ENCODE data around the gene AIPL1. TPM values are rescaled to one million over a fixed set of nuclear protein-coding genes. Genes with fewer than 3 reads are reported as not detected.
A peak's percentile ranks its signal among the peaks of the same experiment; 100 is the strongest.

AIPL1 gene
- total RNA-seq, 2 experiments from 2014 or later = not detected

DNA sequence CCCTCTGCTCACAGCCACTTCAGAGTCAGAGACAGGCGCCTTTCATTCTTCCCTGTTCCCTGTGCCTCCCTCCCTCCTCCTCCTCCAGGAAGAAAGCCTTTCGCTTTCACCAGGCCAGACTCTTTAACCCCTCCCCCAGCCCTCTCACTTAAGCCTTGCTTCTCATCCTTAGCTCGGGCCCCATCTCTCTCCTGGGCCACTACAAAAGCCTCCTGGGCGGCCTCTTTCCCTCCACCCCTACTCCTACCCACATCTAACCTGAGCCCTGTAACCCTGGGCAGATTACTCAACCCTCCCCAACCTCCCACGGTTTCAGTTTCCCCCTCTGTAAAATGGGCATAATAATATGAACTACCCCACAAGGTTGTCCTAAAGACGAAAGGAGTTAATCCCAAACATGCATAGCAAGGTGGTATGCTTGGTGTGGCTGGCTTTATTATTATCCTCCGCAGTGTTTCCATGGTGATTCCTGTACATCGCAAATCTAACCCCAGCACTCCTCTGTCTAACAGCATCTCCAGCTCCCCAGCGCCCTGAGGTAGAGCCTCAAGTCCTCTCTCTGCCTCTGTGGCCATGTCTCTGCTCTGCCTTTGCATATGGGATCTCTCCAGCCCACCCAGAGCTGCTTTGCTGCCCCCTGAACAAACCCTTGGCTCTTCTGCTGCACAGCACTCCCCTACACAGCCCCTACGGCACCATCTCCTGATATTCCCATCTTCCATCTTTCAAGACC lies 27.0 kb upstream of the AIPL1 start:
- Mint-ChIP-seq H3K27me3 (peaks cover 10% of the 10 kb centered on the region), H3K4me3 (no peak overlapping the region), H3K36me3 (no peaks in the 10 kb centered on the region), H3K9me3 (ENCODE audit: low read depth) (no peaks in the 10 kb centered on the region), H3K27ac (no peak overlapping the region), H3K4me1 (peaks cover 26% of the 10 kb centered on the region)
- CTCF ChIA-PET = no interaction called here
- ATAC-seq = peak; percentile 36
- no peak for DNase-seq

- Mint-ChIP-seq H3K4me1 (peaks cover 31% of the 10 kb centered on the region), H3K27ac (no peak overlapping the region), H3K36me3 (no peaks in the 10 kb centered on the region), H3K4me3 (no peak overlapping the region), H3K27me3 (peaks cover 14% of the 10 kb centered on the region), H3K9me3 (ENCODE audit: low read depth) (no peaks in the 10 kb centered on the region)
- no peak for ATAC-seq
- DNase-seq = no peak
- CTCF ChIA-PET = no interaction called here
Measured at GRCh38 chr17:6461246-6461645, 26.3 kb upstream of the AIPL1 start.

DNA sequence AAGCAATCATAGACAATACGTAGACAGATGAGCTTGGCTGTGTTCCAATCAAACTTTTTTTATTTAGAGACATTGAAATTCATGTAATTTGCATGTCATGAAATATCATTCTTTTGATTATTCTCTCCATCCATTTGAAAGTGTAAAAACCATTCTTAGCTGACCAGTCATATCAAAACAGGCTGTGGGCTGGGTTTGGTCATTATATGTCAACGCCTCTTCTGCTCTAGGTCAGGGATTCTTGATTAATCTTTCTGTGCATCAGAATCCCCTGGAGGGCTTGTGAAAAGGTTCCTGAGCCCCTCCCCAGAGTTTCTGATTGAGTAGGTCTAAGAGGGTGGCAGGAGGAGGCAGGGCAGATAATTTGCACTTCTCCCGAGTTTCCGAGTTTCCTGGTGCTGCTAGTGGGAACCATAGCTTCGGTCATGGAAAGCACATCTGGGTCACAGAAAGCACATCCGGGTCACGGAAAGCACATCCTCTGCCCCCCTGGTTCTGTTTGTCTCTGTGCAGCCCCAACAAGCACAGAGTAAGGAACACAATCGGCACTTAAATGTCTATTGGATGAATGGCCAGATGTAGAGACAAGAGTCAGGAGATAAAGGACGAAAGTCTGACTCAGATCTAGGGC lies 25.7 kb upstream of the AIPL1 start:
- Mint-ChIP-seq H3K4me1 (peaks cover 31% of the 10 kb centered on the region), H3K27ac (no peak overlapping the region), H3K36me3 (no peaks in the 10 kb centered on the region), H3K4me3 (no peak overlapping the region), H3K9me3 (ENCODE audit: low read depth) (no peaks in the 10 kb centered on the region), H3K27me3 (peaks cover 15% of the 10 kb centered on the region)
- DNase-seq (no peak), ATAC-seq (no peak)
- CTCF ChIA-PET = interaction anchor here (1.3 kb wide), 1 partner anchor 13 kb away, joined by 3 read pairs; no protein-coding TSS in a partner anchor

GRCh38 chr17:6458460-6458950 lies 23.6 kb upstream of the AIPL1 start:
- no peak overlapping the region for H3K4me3 Mint-ChIP-seq
- no peak overlapping the region for H3K27ac Mint-ChIP-seq
- peaks cover 31% of the 10 kb centered on the region for H3K4me1 Mint-ChIP-seq
- peaks cover 21% of the 10 kb centered on the region for H3K27me3 Mint-ChIP-seq
- H3K9me3 Mint-ChIP-seq (ENCODE audit: low read depth) = no peaks in the 10 kb centered on the region
- no peak for ATAC-seq
- CTCF ChIA-PET = interaction anchor here (1.0 kb wide), 1 partner anchor 14 kb away, joined by 3 read pairs; no protein-coding TSS in a partner anchor
- no peak for DNase-seq
- H3K36me3 Mint-ChIP-seq = no peaks in the 10 kb centered on the region

- no peak overlapping the region for H3K27ac Mint-ChIP-seq
- CTCF ChIA-PET = interaction anchor here (1.0 kb wide), 1 partner anchor 15 kb away, joined by 3 read pairs; no protein-coding TSS in a partner anchor
- H3K27me3 Mint-ChIP-seq = peaks cover 28% of the 10 kb centered on the region
- H3K4me3 Mint-ChIP-seq = no peak overlapping the region
- H3K9me3 Mint-ChIP-seq (ENCODE audit: low read depth) = no peaks in the 10 kb centered on the region
- ATAC-seq = no peak
- peaks cover 31% of the 10 kb centered on the region for H3K4me1 Mint-ChIP-seq
- no peaks in the 10 kb centered on the region for H3K36me3 Mint-ChIP-seq
- DNase-seq = no peak
Measured at GRCh38 chr17:6457688-6458459, 23.0 kb upstream of the AIPL1 start.

GRCh38 chr17:6456914-6457687 lies 22.2 kb upstream of the AIPL1 start:
- Mint-ChIP-seq H3K36me3 (no peaks in the 10 kb centered on the region), H3K4me3 (no peak overlapping the region), H3K9me3 (ENCODE audit: low read depth) (no peaks in the 10 kb centered on the region), H3K27ac (no peak overlapping the region), H3K27me3 (peaks cover 30% of the 10 kb centered on the region), H3K4me1 (peaks cover 28% of the 10 kb centered on the region)
- DNase-seq (no peak), ATAC-seq (no peak)
- CTCF ChIA-PET = interaction anchor here (1.0 kb wide), 1 partner anchor 16 kb away, joined by 3 read pairs; no protein-coding TSS in a partner anchor

DNA sequence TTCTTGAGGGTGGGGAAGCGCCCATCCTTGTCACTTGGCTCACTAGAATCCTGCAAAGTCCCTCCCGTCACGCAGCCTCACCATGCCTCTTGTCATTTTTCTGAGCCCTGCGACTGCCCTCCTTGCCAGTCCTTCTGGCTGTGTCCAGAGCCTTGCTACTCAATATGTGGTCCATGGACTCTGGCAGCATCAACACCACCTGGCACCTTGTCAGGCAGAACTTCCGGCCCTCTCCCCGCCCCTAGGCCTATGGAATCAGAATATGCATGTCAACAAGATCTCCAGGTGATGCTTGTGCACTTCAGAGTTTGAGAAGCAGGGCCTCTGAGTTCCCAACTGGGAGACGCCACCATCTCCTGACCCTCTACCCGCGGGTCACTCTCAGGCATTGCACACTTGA lies 21.4 kb upstream of the AIPL1 start:
- DNase-seq = no peak
- CTCF ChIA-PET = no interaction called here
- ATAC-seq = no peak
- no peak overlapping the region for H3K4me3 Mint-ChIP-seq
- no peaks in the 10 kb centered on the region for H3K9me3 Mint-ChIP-seq (ENCODE audit: low read depth)
- peaks cover 23% of the 10 kb centered on the region for H3K4me1 Mint-ChIP-seq
- peaks cover 32% of the 10 kb centered on the region for H3K27me3 Mint-ChIP-seq
- no peaks in the 10 kb centered on the region for H3K36me3 Mint-ChIP-seq
- no peak overlapping the region for H3K27ac Mint-ChIP-seq

- DNase-seq = no peak
- Mint-ChIP-seq H3K27me3 (peaks cover 36% of the 10 kb centered on the region), H3K36me3 (no peaks in the 10 kb centered on the region), H3K4me1 (peaks cover 18% of the 10 kb centered on the region), H3K27ac (no peak overlapping the region), H3K9me3 (ENCODE audit: low read depth) (no peaks in the 10 kb centered on the region), H3K4me3 (no peak overlapping the region)
- peak; percentile 82 for ATAC-seq
- CTCF ChIA-PET = interaction anchor here (0.6 to 1.2 kb wide), 2 partner anchors 104 to 891 kb away, joined by 3 read pairs; no protein-coding TSS in a partner anchor
Measured at GRCh38 chr17:6455321-6455705, 20.4 kb upstream of the AIPL1 start.

DNA sequence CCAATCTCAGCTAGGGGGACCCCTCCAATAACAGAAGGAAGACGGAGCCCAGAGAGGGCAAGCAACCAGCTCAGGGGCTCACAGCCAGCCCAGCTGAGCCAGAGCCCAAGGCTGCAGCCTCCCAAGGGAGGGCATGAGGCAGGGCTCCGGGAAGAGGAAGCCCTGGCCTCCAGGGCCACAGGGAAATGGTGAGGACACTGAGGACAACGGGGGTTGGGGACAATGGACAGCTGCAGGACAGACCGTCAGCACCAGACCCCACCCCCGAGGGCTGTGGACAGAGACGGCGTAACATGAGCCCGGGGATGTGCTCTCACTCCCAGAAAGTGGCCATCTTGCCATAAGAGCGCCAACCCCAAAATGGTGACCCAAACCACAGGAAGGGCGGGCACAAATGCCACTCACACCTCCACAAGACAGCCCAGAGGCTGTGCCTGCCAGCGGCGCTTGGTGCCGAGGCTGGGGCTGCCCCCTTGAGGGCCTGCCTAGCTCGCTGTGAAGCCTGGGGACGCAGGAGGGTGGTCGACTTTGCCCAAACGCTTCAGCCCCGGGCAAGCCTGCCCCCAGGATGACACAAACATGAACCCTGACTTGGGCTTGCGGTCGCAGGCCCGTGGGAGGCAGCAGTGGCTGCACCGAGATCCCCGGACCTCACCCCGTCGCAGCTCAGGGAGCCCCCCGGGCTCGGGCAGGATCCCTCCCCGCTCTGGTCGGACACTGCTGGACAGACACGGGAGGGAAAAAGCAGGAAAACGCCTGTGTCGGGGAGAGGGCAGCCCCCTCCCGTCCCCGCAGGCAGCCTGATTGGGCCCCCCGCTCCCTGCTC lies 19.8 kb upstream of the AIPL1 start:
- CTCF ChIA-PET = interaction anchor here (1.2 kb wide), 1 partner anchor 105 kb away, joined by 3 read pairs; no protein-coding TSS in a partner anchor
- Mint-ChIP-seq H3K4me1 (peaks cover 15% of the 10 kb centered on the region), H3K27ac (no peak overlapping the region), H3K9me3 (ENCODE audit: low read depth) (no peaks in the 10 kb centered on the region), H3K27me3 (peaks cover 36% of the 10 kb centered on the region), H3K4me3 (no peak overlapping the region), H3K36me3 (no peaks in the 10 kb centered on the region)
- ATAC-seq (no peak), DNase-seq (no peak)

DNA sequence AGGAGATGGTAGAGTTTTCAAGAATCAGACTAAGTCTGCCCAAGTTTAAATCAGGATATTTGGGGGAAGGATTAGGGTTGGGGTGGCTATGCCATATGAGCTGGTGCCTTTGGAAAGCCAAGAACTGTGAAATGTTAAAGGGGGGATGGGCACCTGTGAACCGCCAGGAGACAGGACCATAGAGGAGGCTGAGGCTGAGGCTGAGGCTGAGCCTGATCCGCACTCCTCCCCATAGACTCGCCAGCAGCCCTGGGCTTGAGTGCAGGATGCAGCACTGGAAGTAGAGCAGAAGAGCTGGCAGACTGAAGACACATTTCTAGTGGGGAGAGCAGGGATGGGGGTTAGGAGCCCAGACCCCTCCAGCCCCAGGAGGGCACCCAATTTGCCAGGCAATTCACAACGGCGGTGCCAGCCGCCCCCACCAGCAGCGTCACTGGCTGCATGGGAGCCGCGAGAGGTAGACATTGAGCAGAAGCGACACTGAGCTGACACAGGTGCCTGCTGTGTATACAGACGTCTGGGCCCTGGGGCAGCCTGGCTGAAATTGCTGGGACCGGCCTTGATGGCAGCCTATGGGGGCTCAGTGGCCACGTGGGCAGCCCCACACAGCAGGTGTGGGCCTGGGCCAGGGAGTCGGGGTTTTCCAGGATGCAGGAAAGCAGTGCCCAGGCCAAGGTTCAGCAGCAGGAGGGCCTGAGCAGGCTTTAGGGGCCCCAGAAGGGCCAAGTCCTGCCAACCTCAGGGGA lies 18.5 kb upstream of the AIPL1 start:
- Mint-ChIP-seq H3K4me1 (peaks cover 15% of the 10 kb centered on the region), H3K4me3 (no peak overlapping the region), H3K36me3 (no peaks in the 10 kb centered on the region), H3K9me3 (ENCODE audit: low read depth) (no peaks in the 10 kb centered on the region), H3K27ac (no peak overlapping the region), H3K27me3 (peaks cover 36% of the 10 kb centered on the region)
- CTCF ChIA-PET = interaction anchor here (1.0 kb wide), 1 partner anchor 20 kb away, joined by 5 read pairs; no protein-coding TSS in a partner anchor
- no peak for DNase-seq
- no peak for ATAC-seq

- Mint-ChIP-seq H3K4me3 (no peak overlapping the region), H3K36me3 (no peaks in the 10 kb centered on the region), H3K27ac (no peak overlapping the region), H3K4me1 (peaks cover 15% of the 10 kb centered on the region), H3K9me3 (ENCODE audit: low read depth) (no peaks in the 10 kb centered on the region), H3K27me3 (peaks cover 36% of the 10 kb centered on the region)
- ATAC-seq (no peak), DNase-seq (no peak)
- CTCF ChIA-PET = interaction anchor here (1.0 kb wide), 1 partner anchor 20 kb away, joined by 5 read pairs; no protein-coding TSS in a partner anchor
Measured at GRCh38 chr17:6452471-6453266, 17.7 kb upstream of the AIPL1 start.
